MM.1S (cell line): ENCODE results near the gene BTBD6.

Source experiments
- DNase-seq: peaks from one replicate; pipeline ENCODE4 v3.0.0-alpha.2; 2015
- H2AFZ ChIP-seq: fragments of 300-600 bp; sonication (generic); 2 replicates; pipeline ENCODE4 v1.6.0; 2016; ENCODE audit warnings: antibody characterized with exemption, low read length
- H3F3A ChIP-seq: fragments of 300-600 bp; sonication (generic); 2 replicates; pipeline ENCODE4 v1.6.1; 2016; ENCODE audit warnings: mild to moderate bottlenecking, antibody characterized with exemption, low read length, moderate library complexity, mixed read lengths; ENCODE audit not compliant: insufficient read depth
- H3K27ac ChIP-seq: fragments of 300-600 bp; sonication (generic); 2 replicates; pipeline ENCODE4 v1.5.1; 2016; ENCODE audit warnings: mild to moderate bottlenecking, low read length
- H3K27me3 ChIP-seq: fragments of 300-600 bp; sonication (generic); replicated peaks from 2 replicates; pipeline ENCODE4 v1.6.0; 2016; ENCODE audit warnings: low read length; ENCODE audit not compliant: insufficient read depth
- H3K36me3 ChIP-seq: fragments of 300-600 bp; sonication (generic); replicated peaks from 2 replicates; pipeline ENCODE4 v1.6.1; 2016; ENCODE audit warnings: mild to moderate bottlenecking, low read length, mixed read lengths; ENCODE audit not compliant: insufficient read depth
- H3K4me1 ChIP-seq: fragments of 300-600 bp; sonication (generic); 2 replicates; pipeline ENCODE4 v1.6.1; 2016; ENCODE audit warnings: low read length, mixed read lengths
- H3K4me2 ChIP-seq: fragments of 300-600 bp; sonication (generic); 2 replicates; pipeline ENCODE4 v1.6.0; 2016; ENCODE audit warnings: low read depth, low read length
- H3K4me3 ChIP-seq: fragments of 300-600 bp; sonication (generic); 2 replicates; pipeline ENCODE4 v1.5.1; 2016; ENCODE audit warnings: low read length, mixed read lengths
- H3K79me2 ChIP-seq: fragments of 300-600 bp; sonication (generic); 2 replicates; pipeline ENCODE4 v1.6.1; 2016; ENCODE audit warnings: mixed run types, low read length, mixed read lengths
- H3K9ac ChIP-seq: fragments of 300-600 bp; sonication (generic); 2 replicates; pipeline ENCODE4 v1.6.1; 2016; ENCODE audit warnings: low read length, mixed read lengths
- H3K9me2 ChIP-seq: fragments of 300-600 bp; sonication (generic); replicated peaks from 2 replicates; pipeline ENCODE4 v1.6.1; 2016; ENCODE audit warnings: mild to moderate bottlenecking, low read length, mixed read lengths; ENCODE audit not compliant: insufficient read depth
- H3K9me3 ChIP-seq: fragments of 300-600 bp; sonication (generic); replicated peaks from 2 replicates; pipeline ENCODE4 v1.6.1; 2016; ENCODE audit warnings: mild to moderate bottlenecking, low read length, mixed read lengths; ENCODE audit not compliant: insufficient read depth
- H4K20me1 ChIP-seq: fragments of 300-600 bp; sonication (generic); 2 replicates; pipeline ENCODE4 v1.6.1; 2016; ENCODE audit warnings: mild to moderate bottlenecking, low read length, moderate library complexity, mixed read lengths; ENCODE audit not compliant: insufficient read depth
- EZH2 ChIP-seq: fragments of 300-600 bp; sonication (generic); optimal IDR thresholded peaks from 2 replicates; pipeline ENCODE3; 2017; ENCODE audit warnings: low read depth, mild to moderate bottlenecking, antibody characterized with exemption, low read length, mixed read lengths
- EZH2phosphoT487 ChIP-seq: fragments of 300-600 bp; sonication (generic); IDR thresholded peaks from 2 replicates; pipeline ENCODE4 v1.6.1; 2018; ENCODE audit warnings: antibody characterized with exemption, low read length
- TF ChIP-seq, protein P1 (sequence below): fragments of 300-600 bp; sonication (generic); IDR thresholded peaks from 2 replicates; pipeline ENCODE4 v1.5.1; 2016; ENCODE audit warnings: antibody characterized with exemption, low read length, mixed read lengths

The BTBD6 gene

DNA sequence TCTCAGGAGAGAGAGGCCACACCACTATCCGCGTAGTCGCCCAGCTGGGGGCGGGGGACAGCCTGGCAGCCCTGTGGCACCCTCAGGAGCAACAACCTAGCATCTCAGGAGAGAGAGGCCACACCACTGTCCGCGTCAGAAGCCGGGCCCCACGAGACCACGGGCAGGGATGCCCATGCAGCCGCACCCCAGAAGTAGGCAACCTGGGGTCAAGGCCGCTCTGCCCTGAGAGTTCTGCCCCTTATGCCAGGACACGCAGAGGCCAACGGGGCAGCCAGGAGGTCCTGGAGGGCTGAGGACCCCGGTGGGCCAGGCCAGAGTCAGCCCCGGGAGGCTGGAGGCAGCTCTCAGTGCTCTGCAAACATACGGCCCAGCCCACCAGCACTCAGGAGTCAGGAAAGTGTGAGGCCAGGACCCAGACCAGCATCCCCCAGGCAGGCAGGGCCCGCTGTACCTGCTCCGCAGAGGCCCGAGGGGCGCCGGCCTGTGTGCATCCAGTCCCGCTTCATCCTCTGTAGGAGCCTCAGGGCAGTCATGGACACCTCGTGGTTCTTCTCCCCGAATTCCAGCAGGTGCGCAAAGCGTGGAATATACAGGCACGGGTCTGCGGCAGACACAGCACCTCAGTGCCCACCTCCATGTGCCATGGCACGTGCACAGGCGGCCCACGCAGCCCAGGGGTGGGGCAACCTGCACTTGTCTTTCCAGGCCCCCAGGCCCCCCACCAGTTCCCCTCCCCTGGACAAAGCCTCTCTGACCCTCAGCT, 7.3 kb upstream of the BTBD6 start:
- H3K4me3 ChIP-seq = no peak overlapping the region
- TF ChIP-seq, protein P1, sequence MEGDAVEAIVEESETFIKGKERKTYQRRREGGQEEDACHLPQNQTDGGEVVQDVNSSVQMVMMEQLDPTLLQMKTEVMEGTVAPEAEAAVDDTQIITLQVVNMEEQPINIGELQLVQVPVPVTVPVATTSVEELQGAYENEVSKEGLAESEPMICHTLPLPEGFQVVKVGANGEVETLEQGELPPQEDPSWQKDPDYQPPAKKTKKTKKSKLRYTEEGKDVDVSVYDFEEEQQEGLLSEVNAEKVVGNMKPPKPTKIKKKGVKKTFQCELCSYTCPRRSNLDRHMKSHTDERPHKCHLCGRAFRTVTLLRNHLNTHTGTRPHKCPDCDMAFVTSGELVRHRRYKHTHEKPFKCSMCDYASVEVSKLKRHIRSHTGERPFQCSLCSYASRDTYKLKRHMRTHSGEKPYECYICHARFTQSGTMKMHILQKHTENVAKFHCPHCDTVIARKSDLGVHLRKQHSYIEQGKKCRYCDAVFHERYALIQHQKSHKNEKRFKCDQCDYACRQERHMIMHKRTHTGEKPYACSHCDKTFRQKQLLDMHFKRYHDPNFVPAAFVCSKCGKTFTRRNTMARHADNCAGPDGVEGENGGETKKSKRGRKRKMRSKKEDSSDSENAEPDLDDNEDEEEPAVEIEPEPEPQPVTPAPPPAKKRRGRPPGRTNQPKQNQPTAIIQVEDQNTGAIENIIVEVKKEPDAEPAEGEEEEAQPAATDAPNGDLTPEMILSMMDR = no peak
- no peak for TF ChIP-seq EZH2
- H3K9me3 ChIP-seq = no peaks in the 10 kb centered on the region
- no peaks in the 10 kb centered on the region for H3K9me2 ChIP-seq
- H3K4me2 ChIP-seq = no peak overlapping the region
- no peak for DNase-seq
- no peaks in the 10 kb centered on the region for H3K4me1 ChIP-seq
- H3F3A ChIP-seq = no peaks in the 10 kb centered on the region
- no peaks in the 10 kb centered on the region for H4K20me1 ChIP-seq
- H2AFZ ChIP-seq = no peak overlapping the region
- no peak overlapping the region for H3K27ac ChIP-seq
- H3K79me2 ChIP-seq = no peaks in the 10 kb centered on the region
- no peaks in the 10 kb centered on the region for H3K36me3 ChIP-seq
- no peaks in the 10 kb centered on the region for H3K27me3 ChIP-seq
- no peak overlapping the region for H3K9ac ChIP-seq

DNA sequence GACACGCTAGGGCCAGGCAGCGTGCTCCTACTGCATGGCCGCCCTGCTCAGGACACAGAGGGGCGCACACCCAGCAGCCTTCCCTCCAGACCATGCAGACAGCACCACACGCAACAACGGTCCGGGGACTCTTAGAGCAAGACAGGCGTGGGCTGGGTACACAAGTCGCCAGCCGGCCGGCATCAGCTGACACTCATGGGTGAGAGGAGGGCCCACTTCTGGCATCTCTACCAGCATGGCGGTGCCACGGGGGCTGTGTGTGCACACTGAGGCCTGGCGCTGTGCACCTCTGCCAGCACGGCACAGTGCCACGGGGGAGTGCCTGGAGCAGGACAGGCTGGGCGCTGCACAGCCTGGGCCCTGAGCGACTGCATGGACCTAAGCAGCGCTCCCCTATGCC, 6.7 kb upstream of the BTBD6 start:
- Histone ChIP-seq H2AFZ (no peak overlapping the region), H3K27ac (no peak overlapping the region), H3K36me3 (no peaks in the 10 kb centered on the region), H3K9me3 (no peaks in the 10 kb centered on the region), H3K27me3 (no peaks in the 10 kb centered on the region), H3K9ac (no peak overlapping the region), H3K4me2 (no peak overlapping the region), H3K79me2 (no peaks in the 10 kb centered on the region), H3K4me3 (no peak overlapping the region), H3F3A (no peaks in the 10 kb centered on the region), H4K20me1 (no peaks in the 10 kb centered on the region), H3K4me1 (no peaks in the 10 kb centered on the region), H3K9me2 (no peaks in the 10 kb centered on the region)
- TF ChIP-seq EZH2phosphoT487 (no peak), EZH2 (no peak)
- TF ChIP-seq, protein P1 = no peak
- DNase-seq = no peak

DNA sequence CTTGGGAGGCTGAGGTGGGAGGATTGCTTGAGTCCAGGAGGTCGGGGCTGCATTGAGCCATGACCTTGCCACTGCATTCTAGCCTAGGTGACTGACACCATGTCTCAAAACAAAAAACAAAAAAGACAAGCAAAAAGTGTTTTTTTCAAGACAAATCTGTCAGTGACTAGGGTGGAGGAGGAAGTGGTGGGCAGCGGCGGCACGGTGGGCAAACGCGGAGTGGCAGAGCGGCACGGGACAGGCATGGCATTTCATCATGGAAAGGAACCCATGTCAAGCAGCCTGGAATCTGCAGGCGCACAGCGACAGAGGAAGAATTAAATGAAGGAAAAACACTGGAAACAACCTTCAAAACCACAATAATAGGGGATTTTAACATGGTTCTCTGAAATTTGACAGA, 4.0 kb upstream of the BTBD6 start:
- no peaks in the 10 kb centered on the region for H3F3A ChIP-seq
- H2AFZ ChIP-seq = no peak overlapping the region
- no peak for DNase-seq
- no peak overlapping the region for H3K4me2 ChIP-seq
- H3K79me2 ChIP-seq = no peaks in the 10 kb centered on the region
- H3K4me1 ChIP-seq = no peaks in the 10 kb centered on the region
- no peaks in the 10 kb centered on the region for H3K36me3 ChIP-seq
- no peak overlapping the region for H3K4me3 ChIP-seq
- no peak overlapping the region for H3K9ac ChIP-seq
- H3K27me3 ChIP-seq = no peaks in the 10 kb centered on the region
- TF ChIP-seq EZH2phosphoT487 (no peak), EZH2 (no peak)
- TF ChIP-seq, protein P1 = no peak
- no peak overlapping the region for H3K27ac ChIP-seq
- no peaks in the 10 kb centered on the region for H4K20me1 ChIP-seq
- H3K9me3 ChIP-seq = no peaks in the 10 kb centered on the region
- no peaks in the 10 kb centered on the region for H3K9me2 ChIP-seq
